Measurements from ENCODE around the gene SYNE2. TPM values are rescaled to one million over a fixed set of nuclear protein-coding genes. Genes with fewer than 3 reads are reported as not detected.
A peak's percentile ranks its signal among the peaks of the same experiment; 100 is the strongest.

Gene SYNE2
- total RNA-seq, 4 donors from 2014 or later = 101 to 162 (median 114) TPM

- Histone ChIP-seq H3K9me3 (no peaks in the 10 kb centered on the region), H3K27ac (peak overlapping the region; percentile 22 to 55), H3K27me3 (no peaks in the 10 kb centered on the region), H3K36me3 (no peaks in the 10 kb centered on the region), H3K4me1 (no peaks in the 10 kb centered on the region), H3K4me3 (peak overlapping the region; percentile 22 to 35)
- TF ChIP-seq POLR2A (IDR thresholded peaks at IDR 0.05) (no peak), CTCF (IDR thresholded peaks at IDR 0.05) (no peak)
- no peak for DNase-seq
- intact Hi-C loops (cut with DNase I; ENCODE audit: low total_unique reads) = no loop called here
Measured at GRCh38 chr14:64196814-64197411, 344.1 kb downstream of the SYNE2 start.

GRCh38 chr14:64197996-64198395, 345.2 kb downstream of the SYNE2 start:
- Histone ChIP-seq H3K9me3 (no peaks in the 10 kb centered on the region), H3K4me3 (no peak overlapping the region), H3K36me3 (no peaks in the 10 kb centered on the region), H3K27ac (no peak overlapping the region), H3K4me1 (no peaks in the 10 kb centered on the region), H3K27me3 (no peaks in the 10 kb centered on the region)
- no peak for DNase-seq
- intact Hi-C loops (cut with DNase I; ENCODE audit: low total_unique reads) = no loop called here
- TF ChIP-seq POLR2A (IDR thresholded peaks at IDR 0.05) = no peak
- TF ChIP-seq CTCF (IDR thresholded peaks at IDR 0.05) = no peak

GRCh38 chr14:64198486-64198885, 345.7 kb downstream of the SYNE2 start:
- H3K27ac ChIP-seq = no peak overlapping the region
- no peak overlapping the region for H3K4me3 ChIP-seq
- intact Hi-C loops (cut with DNase I; ENCODE audit: low total_unique reads) = no loop called here
- H3K9me3 ChIP-seq = no peaks in the 10 kb centered on the region
- no peak for DNase-seq
- no peaks in the 10 kb centered on the region for H3K27me3 ChIP-seq
- TF ChIP-seq CTCF (IDR thresholded peaks at IDR 0.05) = no peak
- no peak for TF ChIP-seq POLR2A (IDR thresholded peaks at IDR 0.05)
- H3K36me3 ChIP-seq = no peaks in the 10 kb centered on the region
- no peaks in the 10 kb centered on the region for H3K4me1 ChIP-seq

- Histone ChIP-seq H3K27me3 (no peaks in the 10 kb centered on the region), H3K27ac (peak overlapping the region; percentile 15 to 30), H3K9me3 (no peaks in the 10 kb centered on the region), H3K4me1 (no peaks in the 10 kb centered on the region), H3K36me3 (no peaks in the 10 kb centered on the region), H3K4me3 (no peak overlapping the region)
- intact Hi-C loops (cut with DNase I; ENCODE audit: low total_unique reads) = no loop called here
- no peak for DNase-seq
- TF ChIP-seq POLR2A (IDR thresholded peaks at IDR 0.05) (no peak), CTCF (IDR thresholded peaks at IDR 0.05) (no peak)
Measured at GRCh38 chr14:64200170-64200569, 347.4 kb downstream of the SYNE2 start.

GRCh38 chr14:64201296-64201695, 348.5 kb downstream of the SYNE2 start:
- Histone ChIP-seq H3K27ac (no peak overlapping the region), H3K27me3 (no peaks in the 10 kb centered on the region), H3K4me1 (no peaks in the 10 kb centered on the region), H3K9me3 (no peaks in the 10 kb centered on the region), H3K36me3 (no peaks in the 10 kb centered on the region), H3K4me3 (no peak overlapping the region)
- no peak for TF ChIP-seq POLR2A (IDR thresholded peaks at IDR 0.05)
- no peak for TF ChIP-seq CTCF (IDR thresholded peaks at IDR 0.05)
- no peak for DNase-seq
- intact Hi-C loops (cut with DNase I; ENCODE audit: low total_unique reads) = no loop called here
